ENCODE measurements around the gene ATP8B3.

The ATP8B3 gene

DNA sequence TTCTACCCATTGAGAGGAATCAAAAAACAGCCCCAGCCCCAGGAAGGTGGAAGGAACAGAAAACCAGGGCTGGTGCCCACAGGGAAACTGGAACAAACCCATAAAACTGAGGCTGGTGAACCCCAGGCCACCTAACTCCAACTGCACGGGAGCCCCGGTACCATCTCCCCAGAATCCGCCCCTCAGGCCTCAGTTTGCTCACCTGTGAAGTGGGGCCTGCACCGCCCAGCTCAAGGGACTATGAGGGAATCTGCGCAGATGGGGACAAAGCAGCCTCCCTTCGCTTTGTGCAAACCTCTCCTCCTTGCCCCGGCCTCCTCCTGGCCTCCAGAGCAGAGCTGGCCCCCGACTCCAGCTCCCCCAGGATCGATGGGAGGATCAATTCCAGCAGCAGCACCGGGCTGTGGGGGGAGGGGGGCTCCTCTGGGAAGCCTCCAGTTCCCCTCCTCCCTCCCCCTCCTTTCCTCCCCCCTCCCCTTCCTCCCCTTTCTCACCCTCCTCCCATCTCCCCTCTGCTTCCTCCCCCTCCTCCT, 67.9 kb downstream of the ATP8B3 start:
- no peak for DNase-seq (ENCODE audit: low spot score)

GRCh38 chr19:1742989-1743696, 68.9 kb downstream of the ATP8B3 start:
- no peak for DNase-seq (ENCODE audit: low spot score)

DNA sequence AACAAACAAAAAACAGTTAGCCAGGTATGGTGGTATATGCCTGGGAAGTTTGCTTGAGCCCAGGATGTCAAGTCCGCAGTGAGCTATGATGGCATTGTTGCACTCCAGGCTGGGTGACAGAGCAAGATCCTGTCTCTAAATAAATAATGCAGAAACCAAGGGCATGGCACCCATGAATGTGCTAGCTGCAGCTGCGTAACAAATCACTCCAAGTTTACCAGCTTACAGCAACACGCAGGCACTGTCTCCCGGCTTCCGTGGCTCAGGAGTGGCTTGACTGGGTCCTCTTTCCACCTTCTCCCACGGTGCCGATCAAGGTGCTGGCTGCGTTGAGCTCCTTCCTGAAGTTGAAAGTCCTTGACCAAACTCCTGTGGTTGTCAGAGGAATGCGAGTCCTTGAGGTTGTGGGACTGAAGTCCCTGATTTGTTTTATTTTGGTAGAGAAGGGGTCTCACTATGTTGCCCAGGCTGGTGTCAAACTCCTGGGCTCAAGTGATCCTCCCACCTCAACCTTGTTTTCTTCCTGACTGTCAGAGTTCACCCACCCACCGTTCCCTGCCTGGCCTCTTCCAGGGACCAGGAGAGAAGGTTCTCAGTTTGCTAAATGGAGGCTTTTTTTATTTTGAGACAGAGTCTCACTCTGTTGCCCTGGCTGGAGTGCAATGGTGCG, 72.0 kb downstream of the ATP8B3 start:
- DNase-seq (ENCODE audit: low spot score), result no peak

GRCh38 chr19:1736927-1737326, 75.1 kb downstream of the ATP8B3 start:
- no peak for DNase-seq (ENCODE audit: low spot score)

DNA sequence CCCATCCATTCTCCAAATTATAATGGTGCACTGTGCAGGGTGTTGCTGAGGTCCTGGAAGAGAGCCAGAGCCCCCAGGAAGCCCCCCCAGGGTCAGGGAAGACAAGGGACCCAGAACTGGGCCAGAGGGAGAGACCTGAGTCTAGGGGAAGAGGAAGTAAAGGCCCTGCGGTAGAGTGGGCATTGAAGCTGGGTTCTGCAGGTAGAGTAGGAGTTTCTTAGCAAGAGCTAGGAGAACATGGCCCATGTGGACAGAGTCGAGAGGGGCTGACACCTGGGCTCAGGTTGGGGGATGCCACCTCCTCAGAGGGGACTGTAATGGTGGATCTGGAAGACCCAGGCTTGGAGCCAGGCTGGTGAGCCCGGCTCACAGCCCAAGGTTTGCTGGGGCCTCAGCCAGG, 75.8 kb downstream of the ATP8B3 start:
- DNase-seq (ENCODE audit: low spot score), result no peak

GRCh38 chr19:1734321-1734966, 77.6 kb downstream of the ATP8B3 start:
- DNase-seq (ENCODE audit: low spot score), result no peak

Data from hematopoietic multipotent progenitor cell treated with erythropoietin and hydrocortisone succinate and interleukin-3 and kit ligand, for 17 days (in vitro differentiated cells).